OCI-M2 (cell line): ENCODE measurements around the gene ADRB2.
"Not testable (repeated sequence)": the region's sequence is repeated elsewhere in the genome, so short reads cannot be mapped to it uniquely, and the experiment has no call there.

Experiments
- DNase-seq: peaks from one replicate; lab custom pipeline; 2025; ENCODE audit not compliant: unreplicated experiment; lab: John Stamatoyannopoulos, UW

Gene ADRB2

DNA sequence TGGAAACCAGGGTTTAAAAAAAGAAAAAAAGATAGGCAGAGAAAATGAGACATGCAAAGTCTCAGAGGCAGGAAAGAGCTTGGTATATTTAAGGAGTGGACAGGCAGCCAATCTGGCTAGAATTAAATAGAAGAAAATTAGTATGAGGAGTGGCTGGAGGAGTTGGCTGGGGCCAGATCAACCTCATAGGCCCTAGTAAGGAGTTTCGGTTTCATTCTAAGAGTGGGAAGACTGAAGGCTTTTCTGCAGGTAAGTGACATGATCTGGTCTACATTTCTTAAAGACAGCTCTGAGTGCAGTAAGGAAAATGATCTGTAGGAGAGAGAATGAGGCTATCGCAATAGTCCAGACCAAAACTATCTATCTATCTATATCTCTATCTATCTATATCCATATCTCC, 27.5 kb downstream of the ADRB2 start:
- DNase-seq = no peak

- DNase-seq = no peak
Observed at GRCh38 chr5:148855249-148856008, 29.0 kb downstream of the ADRB2 start.

GRCh38 chr5:148856009-148856367, 29.6 kb downstream of the ADRB2 start:
- no peak for DNase-seq

- no peak for DNase-seq
Observed at GRCh38 chr5:148856424-148856823, 30.0 kb downstream of the ADRB2 start.

DNA sequence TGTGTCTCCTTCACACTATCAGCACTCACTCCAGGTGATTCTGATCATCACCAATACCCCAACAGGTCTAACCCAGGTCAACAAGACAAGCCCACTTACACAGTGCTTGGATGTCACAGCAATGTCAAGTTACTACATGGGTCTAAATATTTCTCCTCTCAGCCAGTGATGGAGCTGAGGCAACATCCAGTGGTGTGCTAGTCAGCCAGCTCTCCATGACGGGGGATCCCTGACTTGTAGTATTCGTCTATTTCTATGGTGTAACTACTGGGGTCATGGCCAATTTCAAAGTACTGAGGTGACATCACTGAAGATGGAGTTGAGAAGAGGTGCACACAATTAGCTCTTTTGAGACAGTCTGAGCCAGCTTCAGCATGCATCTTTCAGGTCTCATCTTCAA, 31.1 kb downstream of the ADRB2 start:
- DNase-seq = no peak

- DNase-seq = no peak
Observed at GRCh38 chr5:148858106-148858505, 31.7 kb downstream of the ADRB2 start.

DNA sequence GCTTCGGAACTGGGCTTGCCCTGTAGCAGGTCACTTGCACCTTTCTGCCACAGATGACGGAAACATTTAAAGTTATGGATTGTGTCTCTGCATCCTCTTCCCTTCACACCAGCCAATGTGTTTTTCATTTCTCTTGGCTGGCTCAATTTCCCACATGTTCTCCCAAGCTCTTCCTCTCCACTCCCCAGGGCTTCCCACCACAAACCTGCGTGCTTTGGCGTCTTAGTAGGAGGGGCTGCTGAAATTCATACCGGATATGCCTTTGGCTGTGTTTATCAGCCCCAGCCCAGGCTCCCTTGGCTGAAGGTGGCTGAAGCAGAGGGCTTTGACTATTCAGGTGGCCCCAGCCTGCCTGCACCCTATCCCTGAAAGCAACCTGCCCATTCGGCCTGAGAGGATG, 32.1 kb downstream of the ADRB2 start:
- no peak for DNase-seq

- DNase-seq = no peak
Observed at GRCh38 chr5:148859703-148860102, 33.3 kb downstream of the ADRB2 start.

DNA sequence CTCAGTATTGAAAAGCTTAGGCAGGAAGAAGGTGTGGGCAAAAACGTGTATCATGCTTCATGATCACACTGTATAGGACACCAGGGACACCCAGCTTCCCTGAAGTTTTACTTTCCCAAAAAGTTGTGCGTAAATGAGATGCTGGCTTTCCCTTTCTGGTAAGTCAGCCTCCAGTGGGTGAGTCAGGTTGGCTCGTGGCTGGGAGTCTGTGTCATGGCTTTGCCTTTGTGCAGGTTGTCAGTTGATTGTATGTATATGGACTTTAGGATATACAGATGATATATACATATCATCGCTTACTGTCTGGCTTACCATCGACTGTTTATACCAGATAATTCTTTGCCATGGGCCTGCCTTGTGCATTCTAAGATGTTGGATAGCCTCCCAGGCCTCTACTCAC, 34.2 kb downstream of the ADRB2 start:
- DNase-seq = no peak

- DNase-seq = no peak
Observed at GRCh38 chr5:148861088-148861487, 34.7 kb downstream of the ADRB2 start.

DNA sequence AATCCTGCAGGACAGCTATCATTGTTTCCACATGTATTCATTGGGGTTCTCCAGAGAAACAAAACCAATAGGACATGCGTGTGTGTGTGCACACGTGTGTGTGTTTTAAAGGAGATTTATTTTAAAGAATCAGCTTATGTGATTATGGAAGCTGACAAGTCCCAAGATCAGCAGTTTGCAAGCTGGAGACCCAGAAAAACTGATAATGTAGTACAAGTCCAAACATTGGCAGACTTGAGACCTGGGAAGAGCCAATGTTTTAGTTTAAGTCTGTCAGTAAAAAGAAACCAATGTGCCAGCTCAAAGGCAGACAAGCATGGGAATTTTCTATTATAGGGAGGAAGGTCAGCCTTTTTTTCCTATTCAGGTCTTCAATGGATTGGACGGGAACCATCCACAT, 35.3 kb downstream of the ADRB2 start:
- no peak for DNase-seq

GRCh38 chr5:148864113-148864841, 37.9 kb downstream of the ADRB2 start:
- DNase-seq = no peak

GRCh38 chr5:148866024-148866423, 39.6 kb downstream of the ADRB2 start:
- no peak for DNase-seq

GRCh38 chr5:148873120-148873519, 46.7 kb downstream of the ADRB2 start:
- no peak for DNase-seq

DNA sequence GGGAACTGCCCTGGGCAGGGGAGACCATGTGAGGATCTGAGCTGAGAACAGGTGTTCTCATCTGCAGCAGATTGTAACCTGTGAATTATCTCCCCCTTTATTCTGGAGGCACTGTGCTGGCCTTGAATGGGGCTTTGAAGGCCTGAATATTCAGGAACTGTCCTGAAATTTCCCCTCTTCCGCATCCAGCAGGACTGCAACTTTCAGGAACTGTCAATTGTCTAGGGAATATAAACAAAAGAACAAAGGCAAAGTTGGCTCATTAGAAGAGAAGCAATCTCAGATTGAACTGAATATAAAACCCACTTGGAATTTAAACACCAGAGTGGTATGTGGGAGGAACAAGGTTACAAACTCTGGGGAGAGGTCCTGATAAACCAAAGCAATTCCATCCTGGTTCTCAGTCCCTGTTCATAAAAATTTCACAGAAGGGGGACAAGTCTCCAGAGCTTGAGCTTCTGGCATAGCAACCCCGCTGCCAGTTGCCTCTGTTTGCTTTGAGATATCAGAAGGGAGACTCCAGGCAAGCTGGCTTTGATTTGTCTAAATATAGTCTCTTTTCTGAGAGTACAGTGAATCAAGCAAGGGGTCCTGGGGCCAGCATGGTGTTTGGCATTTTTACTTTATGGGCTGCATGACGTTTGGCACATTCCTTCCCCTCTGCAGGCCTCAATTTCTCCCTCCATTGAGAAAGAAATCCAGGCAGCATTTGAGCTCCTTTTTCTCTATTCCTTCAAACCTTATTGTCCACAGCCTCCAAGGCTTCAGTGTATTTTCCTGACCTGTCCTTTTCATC, 47.5 kb downstream of the ADRB2 start:
- no peak for DNase-seq

DNA sequence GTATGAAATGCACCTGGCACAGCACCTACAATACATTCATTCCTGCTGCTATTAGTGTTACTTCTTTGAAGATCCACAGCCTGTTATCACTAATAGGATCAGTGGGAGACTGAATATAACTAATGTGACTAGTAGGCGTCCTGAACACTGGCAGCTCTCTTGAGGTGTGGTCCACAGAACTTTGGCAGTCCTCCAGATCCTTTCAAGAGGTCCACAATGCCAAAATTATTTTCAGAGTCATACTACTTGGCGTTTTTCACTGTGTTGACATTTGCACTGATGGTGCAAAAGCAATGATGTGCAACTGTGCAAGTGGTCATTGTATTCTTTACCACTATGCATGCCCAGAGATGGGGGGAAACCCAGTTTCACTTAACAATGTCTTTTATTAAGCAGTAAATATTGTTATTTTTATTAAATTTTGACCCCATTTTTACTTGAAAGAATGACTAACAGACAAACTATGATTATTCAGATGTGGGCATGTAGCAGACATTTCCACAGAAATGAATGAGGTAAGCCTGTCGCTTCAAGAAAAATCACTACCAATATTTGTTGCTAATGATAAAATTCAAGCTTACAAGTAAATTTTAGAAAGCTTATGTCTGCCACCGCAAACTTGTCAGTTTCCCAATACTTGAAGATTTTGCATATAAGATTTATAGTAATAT, 48.9 kb downstream of the ADRB2 start:
- DNase-seq = no peak

- DNase-seq = not testable (repeated sequence)
Observed at GRCh38 chr5:148877436-148877835, 51.0 kb downstream of the ADRB2 start.
